ENCODE results near the gene CASD1. TPM values are rescaled to one million over a fixed set of nuclear protein-coding genes. Genes with fewer than 3 reads are reported as not detected.

Gene CASD1
- total and polyA plus RNA-seq, 12 donors = 8.6 to 26.9 (median 19.9) TPM

- Histone ChIP-seq H3K27me3 (peaks cover 0 to 6% (median 0%) of the 10 kb centered on the region in 7 donors), H3K27ac (no peak overlapping the region), H3K4me1 (peaks cover 0 to 6% (median 0%) of the 10 kb centered on the region in 9 donors), H3K36me3 (no peaks in the 10 kb centered on the region), H3K9me3 (peaks cover 0 to 16% (median 6%) of the 10 kb centered on the region in 11 donors), H3K4me3 (no peak overlapping the region)
- no peak for DNase-seq
- no peak for TF ChIP-seq CTCF (IDR thresholded peaks at IDR 0.05)
- ATAC-seq = no peak
- intact Hi-C loops (cut with DNase I) = loop anchor here in 1 of 10 donors (10.0 kb wide), 1 partner anchor 338 kb away; no protein-coding TSS in a partner anchor
- 94 to 95% methylated on average over 5 of the region's 5 CpGs for WGBS, 2 donors
Observed at GRCh38 chr7:94476251-94476840, 33.3 kb upstream of the CASD1 start.

- 69 to 72% methylated on average over 1 of the region's 1 CpG for WGBS, 2 donors
- no peak for TF ChIP-seq CTCF (IDR thresholded peaks at IDR 0.05)
- ATAC-seq = no peak
- H3K27me3 ChIP-seq = peaks cover 0 to 6% (median 0%) of the 10 kb centered on the region in 7 donors
- no peak overlapping the region for H3K27ac ChIP-seq
- no peak for DNase-seq
- peaks cover 0 to under 1% (median 0%) of the 10 kb centered on the region in 11 donors for H3K9me3 ChIP-seq
- intact Hi-C loops (cut with DNase I) = loop anchor here in 1 of 10 donors (10.0 kb wide), 1 partner anchor 337 kb away; no protein-coding TSS in a partner anchor
- H3K36me3 ChIP-seq = no peaks in the 10 kb centered on the region
- peaks cover 0 to 6% (median 0%) of the 10 kb centered on the region in 9 donors for H3K4me1 ChIP-seq
- H3K4me3 ChIP-seq = no peak overlapping the region
Observed at GRCh38 chr7:94477878-94478277, 31.7 kb upstream of the CASD1 start.

GRCh38 chr7:94478648-94479214 lies 30.9 kb upstream of the CASD1 start:
- no peaks in the 10 kb centered on the region for H3K9me3 ChIP-seq
- H3K27ac ChIP-seq = no peak overlapping the region
- peaks cover 0 to 6% (median 0%) of the 10 kb centered on the region in 7 donors for H3K27me3 ChIP-seq
- WGBS, 2 donors = 96 to 99% methylated on average over 3 of the region's 3 CpGs
- DNase-seq (no peak), ATAC-seq (no peak)
- intact Hi-C loops (cut with DNase I) = loop anchor here in 1 of 10 donors (10.0 kb wide), 1 partner anchor 336 kb away; no protein-coding TSS in a partner anchor
- H3K4me3 ChIP-seq = no peak overlapping the region
- H3K36me3 ChIP-seq = no peaks in the 10 kb centered on the region
- TF ChIP-seq CTCF (IDR thresholded peaks at IDR 0.05) = no peak
- H3K4me1 ChIP-seq = peaks cover 0 to 6% (median 0%) of the 10 kb centered on the region in 9 donors

- intact Hi-C loops (cut with DNase I) = no loop called here
- DNase-seq = no peak
- Histone ChIP-seq H3K4me3 (no peak overlapping the region), H3K27me3 (peaks cover 0 to 6% (median 0%) of the 10 kb centered on the region in 7 donors), H3K27ac (peak overlapping the region in 8 of 10 donors; percentile 22 to 73 (median 43)), H3K4me1 (peaks cover 0 to 6% (median 0%) of the 10 kb centered on the region in 9 donors), H3K9me3 (no peaks in the 10 kb centered on the region), H3K36me3 (no peaks in the 10 kb centered on the region)
- no peak for TF ChIP-seq CTCF (IDR thresholded peaks at IDR 0.05)
- ATAC-seq = peak in 4 of 8 donors; percentile 57 to 89 (median 74)
- WGBS, 2 donors = 57 to 78% methylated on average over 3 of the region's 3 CpGs
Observed at GRCh38 chr7:94481279-94481678, 28.3 kb upstream of the CASD1 start.

Data from heart right ventricle (tissue), 16 donors.